G401 (cell line): ENCODE data around the gene RAB4A. TPM values are rescaled to one million over a fixed set of nuclear protein-coding genes. Genes with fewer than 3 reads are reported as not detected.
A peak's percentile ranks its signal among the peaks of the same experiment; 100 is the strongest.
"Not testable (repeated sequence)": the region's sequence is repeated elsewhere in the genome, so short reads cannot be mapped to it uniquely, and the experiment has no call there.

ENCODE experiments used
- DNase-seq: peaks from one replicate; pipeline ENCODE4 v3.0.0-alpha.2; 2015; ENCODE audit warnings: low spot score
- in situ Hi-C: cut with HindIII; loops from 2 replicates; pipeline ENCODE4 v1.10.0; 2016; ENCODE audit warnings: low sequenced_read_pairs, mixed read lengths
- total RNA-seq: library from RNA; depleted of rRNA; stranded (reverse); fragments of >200 nt; shearing (Covaris generic); gene quantifications from 2 replicates; pipeline ENCODE4 v1.2.3, GENCODE V29; 2014

The RAB4A gene
- total RNA-seq, 1 experiment from 2014 or later, result 78.3 TPM

- no peak for DNase-seq
- in situ Hi-C loops, result no loop called here
These were observed 52.3 kb downstream of the RAB4A start for GRCh38 chr1:229323201-229323600.

- DNase-seq, result no peak
- in situ Hi-C loops, result no loop called here
These were observed 53.1 kb downstream of the RAB4A start for GRCh38 chr1:229323885-229324553.

GRCh38 chr1:229325401-229325800 lies 54.5 kb downstream of the RAB4A start:
- no peak for DNase-seq
- in situ Hi-C loops, result no loop called here

- in situ Hi-C loops, result no loop called here
- no peak for DNase-seq
These were observed 55.1 kb downstream of the RAB4A start for GRCh38 chr1:229325853-229326487.

GRCh38 chr1:229326601-229327000 lies 55.7 kb downstream of the RAB4A start:
- DNase-seq, result no peak
- in situ Hi-C loops, result no loop called here

GRCh38 chr1:229327765-229328164 lies 56.9 kb downstream of the RAB4A start:
- in situ Hi-C loops, DNase-seq: not testable (repeated sequence)

- DNase-seq, result no peak
- in situ Hi-C loops, result no loop called here
These were observed 57.9 kb downstream of the RAB4A start for GRCh38 chr1:229328598-229329362.

- in situ Hi-C loops, result no loop called here
These were observed 63.4 kb downstream of the RAB4A start for GRCh38 chr1:229334269-229334668.

GRCh38 chr1:229334716-229335115 lies 63.8 kb downstream of the RAB4A start:
- in situ Hi-C loops, result no loop called here
- DNase-seq, result no peak

More at GRCh38 chr1:229334269-229334668, 63.4 kb downstream of the RAB4A start:
- DNase-seq, result no peak

GRCh38 chr1:229336345-229336744 lies 65.4 kb downstream of the RAB4A start:
- in situ Hi-C loops, result no loop called here
- peak; percentile 32 for DNase-seq

GRCh38 chr1:229339086-229339485 lies 68.2 kb downstream of the RAB4A start:
- peak; percentile 30 for DNase-seq

GRCh38 chr1:229339520-229339919 lies 68.6 kb downstream of the RAB4A start:
- in situ Hi-C loops, result no loop called here
- DNase-seq, result peak; percentile 43

More at GRCh38 chr1:229339086-229339485, 68.2 kb downstream of the RAB4A start:
- in situ Hi-C loops, result no loop called here

- peak; percentile 86 for DNase-seq
- in situ Hi-C loops, result no loop called here
These were observed 69.6 kb downstream of the RAB4A start for GRCh38 chr1:229340496-229340895.

- in situ Hi-C loops, result no loop called here
- peak; percentile 87 for DNase-seq
These were observed 71.1 kb downstream of the RAB4A start for GRCh38 chr1:229341774-229342655.

GRCh38 chr1:229342656-229343569 lies 72.0 kb downstream of the RAB4A start, which contains the start of gene CCSAP:
Gene CCSAP, minus strand, starts transcription at chr1:229343047. Its CDS starts 582 bp downstream, at chr1:229342465.
- in situ Hi-C loops, result no loop called here
- peak; percentile 63 for DNase-seq

- in situ Hi-C loops, result no loop called here
- DNase-seq, result no peak
These were observed 73.2 kb downstream of the RAB4A start for GRCh38 chr1:229344139-229344538.

- DNase-seq, result no peak
- in situ Hi-C loops, result no loop called here
These were observed 74.2 kb downstream of the RAB4A start for GRCh38 chr1:229344937-229345684.
